A673 (cell line): ENCODE measurements around the gene THAP11. TPM values are rescaled to one million over a fixed set of nuclear protein-coding genes. Genes with fewer than 3 reads are reported as not detected.

Experiments used
- BruUV-seq: library from RNA; stranded (reverse); fragments of 400-500 nt; replicated peaks from 2 replicates; lab custom pipeline; 2021; lab: Mats Ljungman, UMichigan
- CTCF ChIA-PET: fragments of 300-600 bp; sonication (Branson Sonifier 250); formaldehyde crosslinking; loops from one replicate; lab custom pipeline; 2022; ENCODE audit warnings: antibody characterized with exemption; lab: Charles Lee
- POLR2A ChIA-PET: fragments of 300-600 bp; sonication (Branson Sonifier 250); formaldehyde crosslinking; loops from one replicate; lab custom pipeline; 2022; ENCODE audit warnings: antibody characterized with exemption; ENCODE audit not compliant: low non-redundant PET; lab: Charles Lee
- DNase-seq: peaks from one replicate; pipeline ENCODE4 v3.0.0-alpha.2; 2015; ENCODE audit warnings: low spot score
- H3K27ac ChIP-seq: fragments of 200-600 bp; sonication (generic); 2 replicates; pipeline ENCODE4 v1.5.1; 2016; ENCODE audit warnings: mixed run types, low read depth, mild to moderate bottlenecking, mixed read lengths, antibody characterized with exemption, low read length; ENCODE audit not compliant: poor library complexity, severe bottlenecking
- H3K27me3 ChIP-seq: fragments of 200-600 bp; sonication (generic); replicated peaks from 2 replicates; pipeline ENCODE4 v1.6.1; 2017; ENCODE audit warnings: mixed run types, low read depth, mild to moderate bottlenecking, mixed read lengths, antibody characterized with exemption, low read length; ENCODE audit not compliant: insufficient read depth, poor library complexity
- H3K36me3 ChIP-seq: fragments of 200-600 bp; sonication (generic); 2 replicates; pipeline ENCODE4 v1.6.1; 2016; ENCODE audit warnings: mixed run types, mild to moderate bottlenecking, mixed read lengths, antibody characterized with exemption, low read length; ENCODE audit not compliant: insufficient read depth, poor library complexity, severe bottlenecking
- H3K4me1 ChIP-seq: fragments of 200-600 bp; sonication (generic); 2 replicates; pipeline ENCODE4 v1.6.1; 2017; ENCODE audit warnings: mixed run types, mild to moderate bottlenecking, mixed read lengths, antibody characterized with exemption, low read length; ENCODE audit not compliant: insufficient read depth, poor library complexity, severe bottlenecking
- H3K4me3 ChIP-seq: fragments of 200-600 bp; sonication (generic); 2 replicates; pipeline ENCODE4 v1.5.1; 2016; ENCODE audit warnings: low read depth, mixed run types, mild to moderate bottlenecking, mixed read lengths, low read length; ENCODE audit not compliant: poor library complexity, severe bottlenecking
- H3K9me3 ChIP-seq: fragments of 200-600 bp; sonication (generic); 2 replicates; pipeline ENCODE4 v1.6.1; 2016; ENCODE audit warnings: mixed run types, low read depth, mild to moderate bottlenecking, mixed read lengths, antibody characterized with exemption, low read length; ENCODE audit not compliant: poor library complexity, severe bottlenecking
- CTCF ChIP-seq: fragments of 300-800, 200-600 bp; sonication (generic); conservative IDR thresholded peaks from 2 replicates; pipeline ENCODE4 v1.5.1; 2017; ENCODE audit warnings: low read depth, mild to moderate bottlenecking, antibody characterized with exemption, low read length, moderate library complexity, mixed read lengths
- EZH2 ChIP-seq: fragments of 200-600 bp; sonication (generic); IDR thresholded peaks from 2 replicates; pipeline ENCODE4 v1.6.1; 2017; ENCODE audit warnings: borderline replicate concordance, low read depth, mild to moderate bottlenecking, mixed read lengths, antibody characterized with exemption, low read length; ENCODE audit not compliant: poor library complexity, severe bottlenecking
- intact Hi-C: fragments of 100-400 bp; cut with micrococcal nuclease; formaldehyde crosslinking; loops from one replicate; pipeline ENCODE4 v1.10.0; 2022; ENCODE audit not compliant: unreplicated experiment
- total RNA-seq: library from RNA; stranded (reverse); gene quantifications from 2 replicates; pipeline ENCODE4 v1.2.3, GENCODE V29; 2021

The THAP11 gene
- total RNA-seq, 1 experiment from 2014 or later, result 48.9 TPM

- ChIA-PET CTCF (no interaction called here), POLR2A (interaction anchor here (0.7 kb wide), 1 partner anchor 10 kb away, joined by 3 read pairs; no protein-coding TSS in a partner anchor)
- Histone ChIP-seq H3K36me3 (peaks cover 76% of the 10 kb centered on the region), H3K9me3 (no peaks in the 10 kb centered on the region), H3K4me1 (peaks cover 11% of the 10 kb centered on the region), H3K27ac (no peak overlapping the region), H3K4me3 (no peak overlapping the region), H3K27me3 (no peaks in the 10 kb centered on the region)
- DNase-seq, result no peak
- intact Hi-C loops, result no loop called here
- no peak for TF ChIP-seq EZH2
- no peak for TF ChIP-seq CTCF
- BruUV-seq, result no TSS peak
These were observed 39.6 kb downstream of the THAP11 start for GRCh38 chr16:67881621-67882161.

DNA sequence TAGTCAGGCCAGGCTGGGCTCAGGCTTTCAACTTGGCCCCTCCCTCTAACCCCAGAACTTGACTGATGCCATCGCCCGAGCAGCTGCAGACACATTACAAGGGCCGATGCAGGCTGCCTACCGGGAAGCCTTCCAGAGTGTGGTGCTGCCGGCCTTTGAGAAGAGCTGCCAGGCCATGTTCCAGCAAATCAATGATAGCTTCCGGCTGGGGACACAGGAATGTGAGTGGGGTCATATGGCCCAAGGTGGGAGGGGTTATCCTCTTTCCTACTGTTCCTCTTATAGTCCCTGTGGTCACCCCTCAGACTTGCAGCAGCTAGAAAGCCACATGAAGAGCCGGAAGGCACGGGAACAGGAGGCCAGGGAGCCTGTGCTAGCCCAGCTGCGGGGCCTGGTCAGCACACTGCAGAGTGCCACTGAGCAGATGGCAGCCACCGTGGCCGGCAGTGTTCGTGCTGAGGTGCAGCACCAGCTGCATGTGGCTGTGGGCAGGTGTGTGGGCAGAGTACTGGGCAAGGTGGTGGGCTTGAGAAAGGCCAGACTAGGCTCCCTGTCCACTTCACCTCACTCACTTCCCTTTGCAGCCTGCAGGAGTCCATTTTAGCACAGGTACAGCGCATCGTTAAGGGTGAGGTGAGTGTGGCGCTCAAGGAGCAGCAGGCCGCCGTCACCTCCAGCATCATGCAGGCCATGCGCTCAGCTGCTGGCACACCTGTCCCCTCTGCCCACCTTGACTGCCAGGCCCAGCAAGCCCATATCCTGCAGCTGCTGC lies 40.4 kb downstream of the THAP11 start:
- ChIA-PET CTCF (interaction anchor here (2.4 kb wide), 1 partner anchor 45 kb away, joined by 15 read pairs; no protein-coding TSS in a partner anchor), POLR2A (no interaction called here)
- H3K27me3 ChIP-seq, result no peaks in the 10 kb centered on the region

More for the DNA sequence above, 40.4 kb downstream of the THAP11 start:
- Histone ChIP-seq H3K9me3 (no peaks in the 10 kb centered on the region), H3K27ac (no peak overlapping the region), H3K4me3 (no peak overlapping the region), H3K36me3 (peaks cover 68% of the 10 kb centered on the region), H3K4me1 (peaks cover 11% of the 10 kb centered on the region)
- intact Hi-C loops, result loop anchor here (1.0 kb wide), 1 partner anchor 46 kb away; no protein-coding TSS in a partner anchor
- no TSS peak for BruUV-seq
- TF ChIP-seq EZH2, result no peak
- TF ChIP-seq CTCF, result no peak
- no peak for DNase-seq
